HG03460 (cell line): Measurements from ENCODE around the gene SLC6A9.

ENCODE experiments used
- ATAC-seq: cut with Tn5 transposase; IDR thresholded peaks from one replicate; pipeline ENCODE4 v1.9.1; 2021; ENCODE audit not compliant: unreplicated experiment

The SLC6A9 gene

GRCh38 chr1:43973981-43974442, 57.2 kb downstream of the SLC6A9 start:
- ATAC-seq = no peak

GRCh38 chr1:43971336-43971980, 59.8 kb downstream of the SLC6A9 start:
- no peak for ATAC-seq

GRCh38 chr1:43970911-43971310, 60.4 kb downstream of the SLC6A9 start:
- no peak for ATAC-seq

- ATAC-seq = no peak
Measured at GRCh38 chr1:43970502-43970901, 60.8 kb downstream of the SLC6A9 start.

GRCh38 chr1:43969746-43970466, 61.4 kb downstream of the SLC6A9 start, which contains the start of gene DPH2:
DPH2 (plus strand) TSS chr1:43970010; CDS start chr1:43970176, 166 bp downstream.
- ATAC-seq = peak; percentile 68

GRCh38 chr1:43969416-43969745, 61.9 kb downstream of the SLC6A9 start:
- ATAC-seq = no peak

GRCh38 chr1:43968348-43968948, 62.8 kb downstream of the SLC6A9 start:
- ATAC-seq = no peak

GRCh38 chr1:43965316-43965715, 65.9 kb downstream of the SLC6A9 start:
- ATAC-seq = no peak

- ATAC-seq = no peak
Measured at GRCh38 chr1:43963890-43964289, 67.4 kb downstream of the SLC6A9 start.

GRCh38 chr1:43963006-43963405, 68.3 kb downstream of the SLC6A9 start:
- ATAC-seq = no peak

GRCh38 chr1:43962324-43962723, 68.9 kb downstream of the SLC6A9 start:
- ATAC-seq = no peak

GRCh38 chr1:43961692-43962091, 69.6 kb downstream of the SLC6A9 start:
- ATAC-seq = no peak

GRCh38 chr1:43960798-43961197, 70.5 kb downstream of the SLC6A9 start:
- ATAC-seq = no peak

GRCh38 chr1:43958351-43959255, 72.7 kb downstream of the SLC6A9 start:
- ATAC-seq = no peak

GRCh38 chr1:43957407-43958040, 73.7 kb downstream of the SLC6A9 start:
- ATAC-seq = no peak

GRCh38 chr1:43956234-43956633, 75.0 kb downstream of the SLC6A9 start:
- no peak for ATAC-seq

GRCh38 chr1:43954036-43954435, 77.2 kb downstream of the SLC6A9 start:
- no peak for ATAC-seq

GRCh38 chr1:43953361-43953760, 77.9 kb downstream of the SLC6A9 start:
- ATAC-seq = no peak

- ATAC-seq = no peak
Measured at GRCh38 chr1:43952731-43953346, 78.4 kb downstream of the SLC6A9 start.
